Esophagus squamous epithelium (tissue), 4 donors: ENCODE measurements around the gene ARIH2.

Experiments
- POLR2A ChIP-seq, 4 donors: fragments of 450-650 bp; IDR thresholded peaks; one replicate each; pipeline ENCODE4 v1.6.1; 2017; ENCODE audit warnings: antibody characterized with exemption in 4 of 4, mild to moderate bottlenecking in 4 of 4, moderate library complexity in 3 of 4
- TF ChIP-seq, protein P1 (sequence below), 6 experiments: fragments of 450-650 bp in 4 of 6; fragments of 200-600 bp in 2 of 6; sonication (generic) in 2 of 6; IDR thresholded peaks; one replicate each; pipeline ENCODE4 v1.5.1; 2016 to 2019; ENCODE audit warnings: antibody characterized with exemption in 6 of 6, mild to moderate bottlenecking in 4 of 6, moderate library complexity in 4 of 6

DNA sequence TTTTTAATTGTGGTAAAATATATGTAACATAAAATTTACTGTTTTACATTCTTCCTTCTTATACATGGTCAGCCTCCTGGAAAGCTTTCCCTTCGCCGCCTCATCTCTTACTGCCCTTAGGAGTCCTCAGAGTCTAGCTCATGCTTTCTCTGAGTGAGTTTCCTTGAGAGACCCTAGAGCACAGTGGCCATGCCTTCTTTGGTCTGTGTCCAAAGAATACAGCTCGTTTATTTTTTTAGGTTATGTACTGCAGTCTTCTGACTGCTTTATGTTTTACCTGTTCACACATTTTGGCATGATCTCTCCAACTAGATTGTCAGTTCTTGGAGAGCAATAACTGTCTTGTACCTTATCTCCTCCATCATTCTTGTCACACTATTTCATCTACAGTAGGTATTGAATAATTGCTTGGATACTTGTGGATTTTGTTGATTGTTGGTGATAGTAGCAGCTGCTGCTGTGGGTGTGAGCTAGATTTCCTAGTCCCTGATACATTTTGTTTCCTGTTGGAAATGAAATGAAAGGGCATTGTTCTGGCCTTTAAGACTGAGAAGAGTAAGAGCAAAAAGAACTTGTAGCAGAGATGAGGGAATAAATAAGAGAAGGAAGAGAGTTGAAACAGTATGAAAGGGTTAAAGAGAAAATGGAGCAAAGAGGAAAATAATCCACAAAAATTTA, 10.9 kb downstream of the ARIH2 start:
- TF ChIP-seq, protein P1, sequence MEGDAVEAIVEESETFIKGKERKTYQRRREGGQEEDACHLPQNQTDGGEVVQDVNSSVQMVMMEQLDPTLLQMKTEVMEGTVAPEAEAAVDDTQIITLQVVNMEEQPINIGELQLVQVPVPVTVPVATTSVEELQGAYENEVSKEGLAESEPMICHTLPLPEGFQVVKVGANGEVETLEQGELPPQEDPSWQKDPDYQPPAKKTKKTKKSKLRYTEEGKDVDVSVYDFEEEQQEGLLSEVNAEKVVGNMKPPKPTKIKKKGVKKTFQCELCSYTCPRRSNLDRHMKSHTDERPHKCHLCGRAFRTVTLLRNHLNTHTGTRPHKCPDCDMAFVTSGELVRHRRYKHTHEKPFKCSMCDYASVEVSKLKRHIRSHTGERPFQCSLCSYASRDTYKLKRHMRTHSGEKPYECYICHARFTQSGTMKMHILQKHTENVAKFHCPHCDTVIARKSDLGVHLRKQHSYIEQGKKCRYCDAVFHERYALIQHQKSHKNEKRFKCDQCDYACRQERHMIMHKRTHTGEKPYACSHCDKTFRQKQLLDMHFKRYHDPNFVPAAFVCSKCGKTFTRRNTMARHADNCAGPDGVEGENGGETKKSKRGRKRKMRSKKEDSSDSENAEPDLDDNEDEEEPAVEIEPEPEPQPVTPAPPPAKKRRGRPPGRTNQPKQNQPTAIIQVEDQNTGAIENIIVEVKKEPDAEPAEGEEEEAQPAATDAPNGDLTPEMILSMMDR (IDR thresholded peaks at IDR 0.05), result no peak
- TF ChIP-seq POLR2A (IDR thresholded peaks at IDR 0.05), result no peak
